H1 (cell line): ENCODE results near the gene MACROD2. TPM values are rescaled to one million over a fixed set of nuclear protein-coding genes. Genes with fewer than 3 reads are reported as not detected.

Source experiments
- EGR1 ChIP-seq: IDR thresholded peaks from 2 replicates; pipeline ENCODE4 v1.6.1; 2011; ENCODE audit warnings: low read depth, low read length, borderline replicate concordance
- KDM4A ChIP-seq: IDR thresholded peaks from one replicate; pipeline ENCODE4 v1.7.1; 2012; ENCODE audit warnings: low read depth, mild to moderate bottlenecking, moderate library complexity, low read length, inconsistent platforms; ENCODE audit not compliant: severe bottlenecking
- SAP30 ChIP-seq: fragments of 300-600 bp; sonication (generic); IDR thresholded peaks from 2 replicates; pipeline ENCODE4 v1.7.1; 2012; ENCODE audit warnings: low read length, moderate library complexity, mild to moderate bottlenecking, inconsistent platforms; ENCODE audit not compliant: insufficient read depth, insufficient replicate concordance
- SIX5 ChIP-seq: IDR thresholded peaks from 2 replicates; pipeline ENCODE4 v1.6.1; 2011; ENCODE audit warnings: mild to moderate bottlenecking, low read depth, low read length
- SRF ChIP-seq: IDR thresholded peaks from 2 replicates; pipeline ENCODE4 v1.6.1; 2011; ENCODE audit warnings: mild to moderate bottlenecking, low read depth, low read length, moderate library complexity
- TAF7 ChIP-seq: optimal IDR thresholded peaks from 2 replicates; pipeline ENCODE3; 2011; ENCODE audit warnings: low read depth, mild to moderate bottlenecking, inconsistent platforms, low read length, moderate library complexity, borderline replicate concordance
- polyA plus RNA-seq, 7 experiments: library from polyadenylated mRNA; depleted of rRNA in 3 of 7; stranded (reverse) in 5 of 7; unstranded in 2 of 7; fragments of >200 nt in 5 of 7; fragments of 200-250 nt in 2 of 7; gene quantifications; 1 replicate in 5 of 7; 2 replicates in 1 of 7; 4 replicates in 1 of 7; pipeline versions ENCODE4 v1.2.1 to v1.2.3, GENCODE V29; 2011 to 2013; ENCODE audit warnings: missing spikeins in 2 of 7, mixed read lengths in 2 of 7
- total RNA-seq: library from RNA; stranded (reverse); fragmentation: NEBNext Ultra II Directional; extraction: Animal tissue kit (Norgen Biotek cat#: 25700); gene quantifications from 2 replicates; pipeline ENCODE4 v1.2.1, GENCODE V29; 2021
- TF ChIP-seq, protein P1 (sequence below): fragments of 300-600 bp; sonication (generic); IDR thresholded peaks from 2 replicates; pipeline ENCODE4 v1.7.1; 2012; ENCODE audit warnings: low read length, moderate library complexity, mild to moderate bottlenecking, inconsistent platforms; ENCODE audit not compliant: insufficient replicate concordance

The MACROD2 gene
- total and polyA plus RNA-seq, 2 of the 8 experiments (the other 6 are each of a cell fraction or from before 2014, with no cell fraction given), result 0.70 to 3.9 TPM

DNA sequence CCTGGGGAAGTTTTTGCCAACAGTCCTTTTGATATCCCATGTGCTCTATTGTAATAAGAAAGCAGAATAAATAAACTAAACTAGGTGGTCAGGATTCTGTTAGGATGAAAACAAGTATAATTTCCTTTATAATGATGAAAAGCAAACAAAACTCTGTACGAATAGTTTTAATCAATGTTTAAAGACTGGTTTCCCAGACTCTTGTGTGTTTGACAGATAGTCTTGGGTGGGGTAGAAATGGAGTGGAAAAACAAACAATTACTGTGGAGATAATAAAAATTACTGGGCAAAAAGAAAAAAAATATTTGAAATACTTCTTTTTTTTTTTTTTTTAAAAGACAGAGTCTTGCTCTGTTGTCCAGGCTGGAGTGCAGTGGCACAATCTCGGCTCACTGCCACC is 494.2 kb downstream of the MACROD2 start (continued):
- TF ChIP-seq, protein P1, sequence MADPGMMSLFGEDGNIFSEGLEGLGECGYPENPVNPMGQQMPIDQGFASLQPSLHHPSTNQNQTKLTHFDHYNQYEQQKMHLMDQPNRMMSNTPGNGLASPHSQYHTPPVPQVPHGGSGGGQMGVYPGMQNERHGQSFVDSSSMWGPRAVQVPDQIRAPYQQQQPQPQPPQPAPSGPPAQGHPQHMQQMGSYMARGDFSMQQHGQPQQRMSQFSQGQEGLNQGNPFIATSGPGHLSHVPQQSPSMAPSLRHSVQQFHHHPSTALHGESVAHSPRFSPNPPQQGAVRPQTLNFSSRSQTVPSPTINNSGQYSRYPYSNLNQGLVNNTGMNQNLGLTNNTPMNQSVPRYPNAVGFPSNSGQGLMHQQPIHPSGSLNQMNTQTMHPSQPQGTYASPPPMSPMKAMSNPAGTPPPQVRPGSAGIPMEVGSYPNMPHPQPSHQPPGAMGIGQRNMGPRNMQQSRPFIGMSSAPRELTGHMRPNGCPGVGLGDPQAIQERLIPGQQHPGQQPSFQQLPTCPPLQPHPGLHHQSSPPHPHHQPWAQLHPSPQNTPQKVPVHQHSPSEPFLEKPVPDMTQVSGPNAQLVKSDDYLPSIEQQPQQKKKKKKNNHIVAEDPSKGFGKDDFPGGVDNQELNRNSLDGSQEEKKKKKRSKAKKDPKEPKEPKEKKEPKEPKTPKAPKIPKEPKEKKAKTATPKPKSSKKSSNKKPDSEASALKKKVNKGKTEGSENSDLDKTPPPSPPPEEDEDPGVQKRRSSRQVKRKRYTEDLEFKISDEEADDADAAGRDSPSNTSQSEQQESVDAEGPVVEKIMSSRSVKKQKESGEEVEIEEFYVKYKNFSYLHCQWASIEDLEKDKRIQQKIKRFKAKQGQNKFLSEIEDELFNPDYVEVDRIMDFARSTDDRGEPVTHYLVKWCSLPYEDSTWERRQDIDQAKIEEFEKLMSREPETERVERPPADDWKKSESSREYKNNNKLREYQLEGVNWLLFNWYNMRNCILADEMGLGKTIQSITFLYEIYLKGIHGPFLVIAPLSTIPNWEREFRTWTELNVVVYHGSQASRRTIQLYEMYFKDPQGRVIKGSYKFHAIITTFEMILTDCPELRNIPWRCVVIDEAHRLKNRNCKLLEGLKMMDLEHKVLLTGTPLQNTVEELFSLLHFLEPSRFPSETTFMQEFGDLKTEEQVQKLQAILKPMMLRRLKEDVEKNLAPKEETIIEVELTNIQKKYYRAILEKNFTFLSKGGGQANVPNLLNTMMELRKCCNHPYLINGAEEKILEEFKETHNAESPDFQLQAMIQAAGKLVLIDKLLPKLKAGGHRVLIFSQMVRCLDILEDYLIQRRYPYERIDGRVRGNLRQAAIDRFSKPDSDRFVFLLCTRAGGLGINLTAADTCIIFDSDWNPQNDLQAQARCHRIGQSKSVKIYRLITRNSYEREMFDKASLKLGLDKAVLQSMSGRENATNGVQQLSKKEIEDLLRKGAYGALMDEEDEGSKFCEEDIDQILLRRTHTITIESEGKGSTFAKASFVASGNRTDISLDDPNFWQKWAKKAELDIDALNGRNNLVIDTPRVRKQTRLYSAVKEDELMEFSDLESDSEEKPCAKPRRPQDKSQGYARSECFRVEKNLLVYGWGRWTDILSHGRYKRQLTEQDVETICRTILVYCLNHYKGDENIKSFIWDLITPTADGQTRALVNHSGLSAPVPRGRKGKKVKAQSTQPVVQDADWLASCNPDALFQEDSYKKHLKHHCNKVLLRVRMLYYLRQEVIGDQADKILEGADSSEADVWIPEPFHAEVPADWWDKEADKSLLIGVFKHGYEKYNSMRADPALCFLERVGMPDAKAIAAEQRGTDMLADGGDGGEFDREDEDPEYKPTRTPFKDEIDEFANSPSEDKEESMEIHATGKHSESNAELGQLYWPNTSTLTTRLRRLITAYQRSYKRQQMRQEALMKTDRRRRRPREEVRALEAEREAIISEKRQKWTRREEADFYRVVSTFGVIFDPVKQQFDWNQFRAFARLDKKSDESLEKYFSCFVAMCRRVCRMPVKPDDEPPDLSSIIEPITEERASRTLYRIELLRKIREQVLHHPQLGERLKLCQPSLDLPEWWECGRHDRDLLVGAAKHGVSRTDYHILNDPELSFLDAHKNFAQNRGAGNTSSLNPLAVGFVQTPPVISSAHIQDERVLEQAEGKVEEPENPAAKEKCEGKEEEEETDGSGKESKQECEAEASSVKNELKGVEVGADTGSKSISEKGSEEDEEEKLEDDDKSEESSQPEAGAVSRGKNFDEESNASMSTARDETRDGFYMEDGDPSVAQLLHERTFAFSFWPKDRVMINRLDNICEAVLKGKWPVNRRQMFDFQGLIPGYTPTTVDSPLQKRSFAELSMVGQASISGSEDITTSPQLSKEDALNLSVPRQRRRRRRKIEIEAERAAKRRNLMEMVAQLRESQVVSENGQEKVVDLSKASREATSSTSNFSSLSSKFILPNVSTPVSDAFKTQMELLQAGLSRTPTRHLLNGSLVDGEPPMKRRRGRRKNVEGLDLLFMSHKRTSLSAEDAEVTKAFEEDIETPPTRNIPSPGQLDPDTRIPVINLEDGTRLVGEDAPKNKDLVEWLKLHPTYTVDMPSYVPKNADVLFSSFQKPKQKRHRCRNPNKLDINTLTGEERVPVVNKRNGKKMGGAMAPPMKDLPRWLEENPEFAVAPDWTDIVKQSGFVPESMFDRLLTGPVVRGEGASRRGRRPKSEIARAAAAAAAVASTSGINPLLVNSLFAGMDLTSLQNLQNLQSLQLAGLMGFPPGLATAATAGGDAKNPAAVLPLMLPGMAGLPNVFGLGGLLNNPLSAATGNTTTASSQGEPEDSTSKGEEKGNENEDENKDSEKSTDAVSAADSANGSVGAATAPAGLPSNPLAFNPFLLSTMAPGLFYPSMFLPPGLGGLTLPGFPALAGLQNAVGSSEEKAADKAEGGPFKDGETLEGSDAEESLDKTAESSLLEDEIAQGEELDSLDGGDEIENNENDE, result no peak
- no peak for TF ChIP-seq SRF
- TF ChIP-seq SIX5, result no peak
- no peak for TF ChIP-seq EGR1
- TF ChIP-seq KDM4A, result no peak
- no peak for TF ChIP-seq TAF7
- no peak for TF ChIP-seq SAP30
